Rectal smooth muscle tissue (tissue), 1 donor: Measurements from ENCODE around the gene DUSP14.

ENCODE experiments used
- H3K27ac ChIP-seq: one replicate; pipeline ENCODE4 v1.7.0; 2013; ENCODE audit warnings: low read depth, low read length, inconsistent platforms
- H3K27me3 ChIP-seq: one replicate; pipeline ENCODE4 v1.7.0; 2013; ENCODE audit warnings: low read length; ENCODE audit not compliant: control insufficient read depth, insufficient read depth
- H3K36me3 ChIP-seq: one replicate; pipeline ENCODE4 v1.7.0; 2013; ENCODE audit warnings: low read length; ENCODE audit not compliant: control insufficient read depth, insufficient read depth
- H3K4me1 ChIP-seq: one replicate; pipeline ENCODE4 v1.7.0; 2013; ENCODE audit warnings: low read length; ENCODE audit not compliant: control insufficient read depth, insufficient read depth
- H3K4me3 ChIP-seq: one replicate; pipeline ENCODE4 v1.7.0; 2013; ENCODE audit warnings: low read length
- H3K9ac ChIP-seq: one replicate; pipeline ENCODE4 v1.7.0; 2013; ENCODE audit warnings: low read length

Gene DUSP14

GRCh38 chr17:37488607-37489196 is 989 bp upstream of the DUSP14 start:
- peak overlapping the region; percentile 93 for H3K4me3 ChIP-seq
- H3K9ac ChIP-seq, result peak overlapping the region; percentile 59
- no peaks in the 10 kb centered on the region for H3K36me3 ChIP-seq
- H3K27ac ChIP-seq, result no peak overlapping the region
- peaks cover 18% of the 10 kb centered on the region for H3K4me1 ChIP-seq
- no peaks in the 10 kb centered on the region for H3K27me3 ChIP-seq

GRCh38 chr17:37490022-37490587 is 414 bp downstream of the DUSP14 start:
- Histone ChIP-seq H3K27ac (peak overlapping the region; percentile 74), H3K4me1 (peaks cover 18% of the 10 kb centered on the region), H3K27me3 (no peaks in the 10 kb centered on the region), H3K4me3 (peak overlapping the region; percentile 67), H3K9ac (no peak overlapping the region), H3K36me3 (no peaks in the 10 kb centered on the region)

DNA sequence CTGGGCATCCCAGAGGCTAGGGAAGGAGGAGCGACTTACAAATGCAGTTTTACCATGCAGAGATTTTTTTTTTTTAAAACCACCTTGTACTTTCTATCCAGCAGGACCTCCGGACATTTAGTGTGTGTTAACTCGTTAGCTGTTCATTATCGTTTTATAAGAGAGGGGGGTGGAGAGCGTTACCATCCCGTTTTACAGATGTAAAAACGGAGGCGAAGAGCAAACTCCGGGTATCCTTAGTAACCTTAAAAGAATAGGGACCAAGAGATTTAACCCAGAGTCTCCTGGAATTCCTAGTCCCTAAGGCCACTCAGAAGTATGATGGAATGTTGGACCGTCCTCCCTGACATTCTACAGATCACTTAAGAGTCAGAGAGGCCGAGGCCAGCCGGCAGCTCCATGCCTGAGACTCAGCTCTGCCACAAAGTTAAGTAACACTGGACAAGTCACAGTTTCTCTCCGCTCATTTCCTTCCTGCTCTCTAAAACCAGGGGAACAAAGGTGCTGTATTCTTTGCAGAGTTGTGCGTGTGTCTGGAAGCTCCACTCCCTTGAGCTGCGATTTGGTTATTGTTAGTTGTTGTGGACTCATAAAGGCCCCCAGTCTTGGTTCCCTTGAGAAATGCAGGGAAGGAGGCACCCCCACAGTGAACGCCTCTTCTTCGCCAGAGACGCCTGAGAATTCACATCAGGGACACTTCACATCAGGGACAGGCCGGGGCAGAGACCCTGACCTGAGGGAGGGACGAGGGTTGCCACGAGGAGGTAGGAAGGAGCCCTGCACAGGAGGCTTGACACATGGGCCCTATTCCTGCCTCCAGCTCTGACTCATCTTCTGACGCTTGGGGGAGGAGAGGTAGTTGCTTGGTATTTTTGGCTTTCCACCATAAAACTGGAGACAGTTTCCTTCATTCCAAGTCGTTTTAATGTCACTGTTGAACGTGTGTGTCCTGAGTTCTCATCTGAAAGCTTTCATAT is 1.2 kb downstream of the DUSP14 start:
- Histone ChIP-seq H3K36me3 (no peaks in the 10 kb centered on the region), H3K4me3 (peak overlapping the region; percentile 67), H3K27me3 (no peaks in the 10 kb centered on the region), H3K9ac (no peak overlapping the region), H3K27ac (peak overlapping the region; percentile 74), H3K4me1 (peaks cover 18% of the 10 kb centered on the region)

- H3K36me3 ChIP-seq, result no peaks in the 10 kb centered on the region
- peak overlapping the region; percentile 30 for H3K27ac ChIP-seq
- peaks cover 18% of the 10 kb centered on the region for H3K4me1 ChIP-seq
- H3K4me3 ChIP-seq, result no peak overlapping the region
- no peak overlapping the region for H3K9ac ChIP-seq
- H3K27me3 ChIP-seq, result no peaks in the 10 kb centered on the region
Measured at GRCh38 chr17:37492167-37492566, 2.5 kb downstream of the DUSP14 start.

- Histone ChIP-seq H3K4me1 (peaks cover 14% of the 10 kb centered on the region), H3K9ac (no peak overlapping the region), H3K36me3 (no peaks in the 10 kb centered on the region), H3K27me3 (no peaks in the 10 kb centered on the region), H3K27ac (no peak overlapping the region), H3K4me3 (no peak overlapping the region)
Measured at GRCh38 chr17:37493249-37494027, 3.7 kb downstream of the DUSP14 start.

GRCh38 chr17:37494401-37494831 is 4.7 kb downstream of the DUSP14 start:
- Histone ChIP-seq H3K27me3 (no peaks in the 10 kb centered on the region), H3K4me3 (no peak overlapping the region), H3K36me3 (no peaks in the 10 kb centered on the region), H3K4me1 (peaks cover 13% of the 10 kb centered on the region), H3K9ac (no peak overlapping the region), H3K27ac (no peak overlapping the region)

DNA sequence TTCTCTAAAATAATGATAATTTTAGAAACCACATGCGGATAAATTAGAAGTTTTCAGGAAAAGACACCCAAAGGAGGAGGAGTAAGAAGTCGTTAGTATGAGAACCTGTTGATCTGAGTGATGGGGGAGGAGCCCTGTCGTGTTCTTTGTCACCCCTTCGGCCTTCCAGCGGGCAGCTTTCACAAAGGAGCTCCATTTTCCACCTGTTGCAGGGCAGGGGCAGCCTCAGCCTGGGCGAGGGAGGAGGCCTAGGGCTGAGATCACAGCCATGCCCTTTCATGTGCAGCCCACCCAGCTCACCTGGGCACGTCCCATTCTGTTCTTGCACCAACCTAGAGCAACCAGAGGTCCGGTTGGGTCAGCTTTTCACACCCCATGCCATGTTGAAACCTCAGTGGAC is 5.3 kb downstream of the DUSP14 start:
- H3K4me1 ChIP-seq, result peaks cover 13% of the 10 kb centered on the region
- H3K9ac ChIP-seq, result no peak overlapping the region
- H3K36me3 ChIP-seq, result no peaks in the 10 kb centered on the region
- H3K27ac ChIP-seq, result no peak overlapping the region
- H3K27me3 ChIP-seq, result no peaks in the 10 kb centered on the region
- no peak overlapping the region for H3K4me3 ChIP-seq

GRCh38 chr17:37500378-37500777 is 10.7 kb downstream of the DUSP14 start:
- H3K4me3 ChIP-seq, result no peak overlapping the region
- H3K27me3 ChIP-seq, result no peaks in the 10 kb centered on the region
- no peaks in the 10 kb centered on the region for H3K36me3 ChIP-seq
- H3K9ac ChIP-seq, result no peak overlapping the region
- H3K27ac ChIP-seq, result no peak overlapping the region
- no peaks in the 10 kb centered on the region for H3K4me1 ChIP-seq

DNA sequence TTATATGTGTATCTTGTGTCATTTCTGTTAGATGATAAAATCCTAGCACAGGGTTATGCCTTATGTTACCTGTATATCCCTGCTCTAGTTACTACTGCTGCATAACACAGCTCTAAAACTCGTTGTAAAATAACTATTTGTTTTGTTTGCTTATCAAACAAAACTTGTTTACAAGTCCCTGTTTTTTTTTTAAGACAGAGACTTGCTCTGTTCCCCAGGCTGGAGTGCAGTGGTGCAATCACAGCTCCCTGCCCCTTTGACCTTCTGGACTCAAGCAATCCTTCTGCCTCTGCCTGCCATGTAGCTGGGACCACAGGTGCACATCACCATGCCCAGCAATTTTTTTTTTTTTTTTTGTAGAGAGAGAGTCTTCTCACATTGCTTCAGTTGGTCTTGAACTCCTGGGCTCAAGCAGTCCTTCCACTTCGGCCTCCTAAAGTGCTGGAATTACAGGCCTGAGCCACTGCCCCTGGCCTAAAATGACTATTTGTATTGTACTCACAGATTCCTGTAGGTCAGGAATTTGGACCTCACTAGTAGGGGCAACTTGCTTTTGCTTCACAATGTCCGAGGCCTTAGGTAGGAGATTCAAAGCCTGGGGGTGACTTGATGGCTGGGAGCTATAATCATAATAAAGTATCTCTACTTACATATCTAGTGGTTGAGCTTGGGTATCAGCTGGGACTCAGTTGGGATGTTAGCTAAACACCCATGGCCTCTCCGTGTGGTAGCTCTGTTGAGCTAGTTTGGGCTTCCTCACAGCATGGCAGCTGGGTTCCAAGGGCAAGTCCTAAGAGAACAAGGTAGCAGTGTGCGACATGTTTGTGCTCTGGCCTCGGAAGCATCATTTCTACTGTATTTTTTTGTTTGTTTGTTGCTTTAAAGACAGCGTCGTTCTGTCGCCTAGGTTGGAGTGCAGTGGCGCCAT is 12.6 kb downstream of the DUSP14 start:
- no peaks in the 10 kb centered on the region for H3K36me3 ChIP-seq
- no peaks in the 10 kb centered on the region for H3K27me3 ChIP-seq
- no peak overlapping the region for H3K4me3 ChIP-seq
- H3K27ac ChIP-seq, result no peak overlapping the region
- H3K4me1 ChIP-seq, result no peaks in the 10 kb centered on the region
- no peak overlapping the region for H3K9ac ChIP-seq

GRCh38 chr17:37503148-37503547 is 13.5 kb downstream of the DUSP14 start:
- Histone ChIP-seq H3K9ac (no peak overlapping the region), H3K36me3 (no peaks in the 10 kb centered on the region), H3K27ac (no peak overlapping the region), H3K27me3 (no peaks in the 10 kb centered on the region), H3K4me1 (no peaks in the 10 kb centered on the region), H3K4me3 (no peak overlapping the region)

DNA sequence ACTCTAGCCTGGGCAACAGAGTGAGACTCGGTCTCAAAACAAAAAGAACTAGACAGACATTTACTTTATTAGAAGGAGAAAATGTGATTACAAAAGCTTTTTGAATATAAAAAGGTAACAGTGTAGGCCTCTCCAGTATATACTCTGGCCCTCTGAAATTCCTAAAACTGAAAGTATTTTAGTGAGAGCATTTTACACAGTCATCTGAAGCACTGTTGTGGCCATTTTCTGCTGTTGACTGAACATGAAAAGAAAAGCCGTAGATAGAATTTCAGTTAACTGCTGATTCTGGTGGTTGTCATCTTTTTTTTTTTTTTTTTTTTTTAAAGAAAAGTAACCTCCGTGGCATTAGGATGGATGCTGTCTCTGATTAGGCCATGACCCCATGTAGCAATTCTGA is 15.6 kb downstream of the DUSP14 start:
- no peak overlapping the region for H3K4me3 ChIP-seq
- H3K27ac ChIP-seq, result no peak overlapping the region
- no peaks in the 10 kb centered on the region for H3K36me3 ChIP-seq
- H3K27me3 ChIP-seq, result no peaks in the 10 kb centered on the region
- H3K4me1 ChIP-seq, result no peaks in the 10 kb centered on the region
- no peak overlapping the region for H3K9ac ChIP-seq
